GM18870 (cell line): ENCODE data around the gene CLASP1.
"Not testable (repeated sequence)": the region's sequence is repeated elsewhere in the genome, so short reads cannot be mapped to it uniquely, and the experiment has no call there.

Source experiments
- ATAC-seq: cut with Tn5 transposase; IDR thresholded peaks from one replicate; pipeline ENCODE4 v1.9.1; 2021; ENCODE audit warnings: moderate library complexity; ENCODE audit not compliant: unreplicated experiment

The CLASP1 gene

GRCh38 chr2:121478996-121479745, 170.1 kb downstream of the CLASP1 start:
- no peak for ATAC-seq

GRCh38 chr2:121478358-121478995, 170.8 kb downstream of the CLASP1 start:
- not testable (repeated sequence) for ATAC-seq

GRCh38 chr2:121476684-121477083, 172.6 kb downstream of the CLASP1 start:
- ATAC-seq, result no peak

- ATAC-seq, result no peak
Observed at GRCh38 chr2:121475811-121476571, 173.3 kb downstream of the CLASP1 start.

GRCh38 chr2:121473512-121473911, 175.8 kb downstream of the CLASP1 start:
- ATAC-seq, result no peak

- no peak for ATAC-seq
Observed at GRCh38 chr2:121472470-121472993, 176.7 kb downstream of the CLASP1 start.

- no peak for ATAC-seq
Observed at GRCh38 chr2:121471532-121472469, 177.5 kb downstream of the CLASP1 start.

GRCh38 chr2:121470917-121471316, 178.3 kb downstream of the CLASP1 start:
- ATAC-seq, result no peak

GRCh38 chr2:121469356-121469755, 179.9 kb downstream of the CLASP1 start:
- ATAC-seq, result no peak

GRCh38 chr2:121468936-121469335, 180.3 kb downstream of the CLASP1 start:
- no peak for ATAC-seq

GRCh38 chr2:121459291-121459690, 190.0 kb downstream of the CLASP1 start:
- no peak for ATAC-seq

GRCh38 chr2:121456325-121456724, 192.9 kb downstream of the CLASP1 start:
- no peak for ATAC-seq

- no peak for ATAC-seq
Observed at GRCh38 chr2:121455446-121455845, 193.8 kb downstream of the CLASP1 start.

GRCh38 chr2:121454549-121455090, 194.6 kb downstream of the CLASP1 start:
- ATAC-seq, result no peak

- no peak for ATAC-seq
Observed at GRCh38 chr2:121451398-121451797, 197.9 kb downstream of the CLASP1 start.

- no peak for ATAC-seq
Observed at GRCh38 chr2:121450301-121450700, 199.0 kb downstream of the CLASP1 start.

- ATAC-seq, result no peak
Observed at GRCh38 chr2:121446647-121447241, 202.5 kb downstream of the CLASP1 start.

GRCh38 chr2:121442889-121443288, 206.4 kb downstream of the CLASP1 start:
- no peak for ATAC-seq

- not testable (repeated sequence) for ATAC-seq
Observed at GRCh38 chr2:121438290-121438689, 211.0 kb downstream of the CLASP1 start.

- ATAC-seq, result no peak
Observed at GRCh38 chr2:121436918-121437317, 212.3 kb downstream of the CLASP1 start.
